ENCODE data around the gene TTC1. TPM values are rescaled to one million over a fixed set of nuclear protein-coding genes. Genes with fewer than 3 reads are reported as not detected.
"Not testable (repeated sequence)": the region's sequence is repeated elsewhere in the genome, so short reads cannot be mapped to it uniquely, and the experiment has no call there.

The TTC1 gene
- total RNA-seq, 1 experiment from 2014 or later: 101 TPM

GRCh38 chr5:159976921-159977320, 32.0 kb upstream of the TTC1 start:
- DNase-seq (ENCODE audit: low read depth in 1 of 2, low spot score in 2 of 2): no peak
- H3K4me1 ChIP-seq (replicated peaks): peaks cover 33% of the 10 kb centered on the region
- H3K4me3 ChIP-seq: no peak overlapping the region
- H3K27ac ChIP-seq: no peak overlapping the region
- no peaks in the 10 kb centered on the region for H3K9me3 ChIP-seq (replicated peaks)
- H3K36me3 ChIP-seq: no peaks in the 10 kb centered on the region
- H3K27me3 ChIP-seq (replicated peaks): no peaks in the 10 kb centered on the region

- Histone ChIP-seq H3K9me3 (replicated peaks) (no peaks in the 10 kb centered on the region), H3K27me3 (replicated peaks) (no peaks in the 10 kb centered on the region), H3K27ac (no peak overlapping the region), H3K4me3 (no peak overlapping the region), H3K36me3 (no peaks in the 10 kb centered on the region), H3K4me1 (replicated peaks) (peaks cover 41% of the 10 kb centered on the region)
- no peak for DNase-seq (ENCODE audit: low read depth in 1 of 2, low spot score in 2 of 2)
Observed at GRCh38 chr5:159978358-159978757, 30.6 kb upstream of the TTC1 start.

GRCh38 chr5:159982421-159983173, 26.3 kb upstream of the TTC1 start:
- DNase-seq (ENCODE audit: low read depth in 1 of 2, low spot score in 2 of 2): no peak
- Histone ChIP-seq H3K9me3 (replicated peaks) (no peaks in the 10 kb centered on the region), H3K4me1 (replicated peaks) (peaks cover 26% of the 10 kb centered on the region), H3K27ac (peak overlapping the region; percentile 72), H3K27me3 (replicated peaks) (no peaks in the 10 kb centered on the region), H3K36me3 (no peaks in the 10 kb centered on the region), H3K4me3 (no peak overlapping the region)

GRCh38 chr5:159987031-159987674, 21.8 kb upstream of the TTC1 start:
- DNase-seq (ENCODE audit: low read depth in 1 of 2, low spot score in 2 of 2): peak; percentile 62 to 81
- H3K36me3 ChIP-seq: no peaks in the 10 kb centered on the region
- no peaks in the 10 kb centered on the region for H3K27me3 ChIP-seq (replicated peaks)
- H3K4me1 ChIP-seq (replicated peaks): peaks cover 13% of the 10 kb centered on the region
- peak overlapping the region; percentile 19 for H3K4me3 ChIP-seq
- H3K27ac ChIP-seq: no peak overlapping the region
- H3K9me3 ChIP-seq (replicated peaks): no peaks in the 10 kb centered on the region

GRCh38 chr5:159990506-159990905, 18.4 kb upstream of the TTC1 start:
- H3K9me3 ChIP-seq (replicated peaks): peaks cover 5% of the 10 kb centered on the region; the same call in 1 of the 2 replicates
- H3K4me3 ChIP-seq: no peak overlapping the region
- H3K27me3 ChIP-seq (replicated peaks): no peaks in the 10 kb centered on the region
- no peak for DNase-seq (ENCODE audit: low read depth in 1 of 2, low spot score in 2 of 2)
- H3K36me3 ChIP-seq: no peaks in the 10 kb centered on the region
- peaks cover 7% of the 10 kb centered on the region for H3K4me1 ChIP-seq (replicated peaks)
- no peak overlapping the region for H3K27ac ChIP-seq

GRCh38 chr5:159992566-159992965, 16.4 kb upstream of the TTC1 start:
- Histone ChIP-seq H3K4me3 (no peak overlapping the region), H3K27me3 (replicated peaks) (no peaks in the 10 kb centered on the region), H3K9me3 (replicated peaks) (peaks cover 5% of the 10 kb centered on the region; the same call in 1 of the 2 replicates), H3K4me1 (replicated peaks) (peaks cover 18% of the 10 kb centered on the region), H3K27ac (no peak overlapping the region), H3K36me3 (no peaks in the 10 kb centered on the region)
- DNase-seq (ENCODE audit: low read depth in 1 of 2, low spot score in 2 of 2): no peak

- no peak overlapping the region for H3K4me3 ChIP-seq
- no peak for DNase-seq (ENCODE audit: low read depth in 1 of 2, low spot score in 2 of 2)
- H3K36me3 ChIP-seq: no peaks in the 10 kb centered on the region
- H3K27me3 ChIP-seq (replicated peaks): no peaks in the 10 kb centered on the region
- H3K9me3 ChIP-seq (replicated peaks): peaks cover 5% of the 10 kb centered on the region; the same call in 1 of the 2 replicates
- peaks cover 18% of the 10 kb centered on the region for H3K4me1 ChIP-seq (replicated peaks)
- no peak overlapping the region for H3K27ac ChIP-seq
Observed at GRCh38 chr5:159993194-159993593, 15.7 kb upstream of the TTC1 start.

- Histone ChIP-seq H3K4me1 (replicated peaks) (peaks cover 18% of the 10 kb centered on the region), H3K27ac (no peak overlapping the region), H3K9me3 (replicated peaks) (peaks cover 5% of the 10 kb centered on the region; the same call in 1 of the 2 replicates), H3K4me3 (no peak overlapping the region), H3K27me3 (replicated peaks) (no peaks in the 10 kb centered on the region), H3K36me3 (no peaks in the 10 kb centered on the region)
- DNase-seq (ENCODE audit: low read depth in 1 of 2, low spot score in 2 of 2): no peak
Observed at GRCh38 chr5:159995907-159996306, 13.0 kb upstream of the TTC1 start.

- Histone ChIP-seq H3K27ac (no peak overlapping the region), H3K9me3 (replicated peaks) (no peaks in the 10 kb centered on the region)
- no peak for DNase-seq (ENCODE audit: low read depth in 1 of 2, low spot score in 2 of 2)
Observed at GRCh38 chr5:160001457-160001856, 7.5 kb upstream of the TTC1 start.

GRCh38 chr5:160007514-160007913, 1.4 kb upstream of the TTC1 start:
- Histone ChIP-seq H3K36me3 (peaks cover 20% of the 10 kb centered on the region), H3K4me3 (no peak overlapping the region), H3K9me3 (replicated peaks) (no peaks in the 10 kb centered on the region), H3K27me3 (replicated peaks) (no peaks in the 10 kb centered on the region), H3K4me1 (replicated peaks) (peaks cover 7% of the 10 kb centered on the region), H3K27ac (no peak overlapping the region)
- DNase-seq (ENCODE audit: low read depth in 1 of 2, low spot score in 2 of 2): no peak

More at GRCh38 chr5:160001457-160001856, 7.5 kb upstream of the TTC1 start:
- H3K27me3 ChIP-seq (replicated peaks): no peaks in the 10 kb centered on the region
- H3K4me1 ChIP-seq (replicated peaks): peaks cover 10% of the 10 kb centered on the region
- no peak overlapping the region for H3K4me3 ChIP-seq
- H3K36me3 ChIP-seq: no peaks in the 10 kb centered on the region

GRCh38 chr5:160008529-160008876, 436 bp upstream of the TTC1 start:
- not testable (repeated sequence) for H3K4me1 ChIP-seq (replicated peaks); DNase-seq (ENCODE audit: low read depth in 1 of 2, low spot score in 2 of 2); H3K27ac ChIP-seq; H3K27me3 ChIP-seq (replicated peaks); H3K9me3 ChIP-seq (replicated peaks); H3K4me3 ChIP-seq
- peaks cover 27% of the 10 kb centered on the region for H3K36me3 ChIP-seq

- peak overlapping the region; percentile 52 for H3K4me3 ChIP-seq
- no peaks in the 10 kb centered on the region for H3K9me3 ChIP-seq (replicated peaks)
- no peaks in the 10 kb centered on the region for H3K27me3 ChIP-seq (replicated peaks)
- H3K36me3 ChIP-seq: peaks cover 33% of the 10 kb centered on the region
- no peak for DNase-seq (ENCODE audit: low read depth in 1 of 2, low spot score in 2 of 2)
- H3K4me1 ChIP-seq (replicated peaks): peaks cover 7% of the 10 kb centered on the region
- no peak overlapping the region for H3K27ac ChIP-seq
Observed at GRCh38 chr5:160009591-160009989, 651 bp downstream of the TTC1 start.

- peaks cover 7% of the 10 kb centered on the region for H3K4me1 ChIP-seq (replicated peaks)
- H3K27me3 ChIP-seq (replicated peaks): no peaks in the 10 kb centered on the region
- no peaks in the 10 kb centered on the region for H3K9me3 ChIP-seq (replicated peaks)
- H3K27ac ChIP-seq: no peak overlapping the region
- no peak for DNase-seq (ENCODE audit: low read depth in 1 of 2, low spot score in 2 of 2)
- H3K4me3 ChIP-seq: no peak overlapping the region
- H3K36me3 ChIP-seq: peaks cover 48% of the 10 kb centered on the region
Observed at GRCh38 chr5:160011471-160011870, 2.5 kb downstream of the TTC1 start.

GRCh38 chr5:160014197-160014596, 5.3 kb downstream of the TTC1 start:
- peaks cover 69% of the 10 kb centered on the region for H3K36me3 ChIP-seq
- DNase-seq (ENCODE audit: low read depth in 1 of 2, low spot score in 2 of 2); H3K4me1 ChIP-seq (replicated peaks); H3K27ac ChIP-seq; H3K9me3 ChIP-seq (replicated peaks); H3K27me3 ChIP-seq (replicated peaks); H3K4me3 ChIP-seq: not testable (repeated sequence)
